Metanephros (tissue), 1 donor: ENCODE data around the gene C1orf50. TPM values are rescaled to one million over a fixed set of nuclear protein-coding genes. Genes with fewer than 3 reads are reported as not detected.

Experiments used
- total RNA-seq: library from RNA; depleted of rRNA; stranded (reverse); fragments of >200 nt; gene quantifications from one replicate; pipeline ENCODE4 v1.2.3, GENCODE V29; 2014

The C1orf50 gene
- 3.7 TPM for total RNA-seq

DNA sequence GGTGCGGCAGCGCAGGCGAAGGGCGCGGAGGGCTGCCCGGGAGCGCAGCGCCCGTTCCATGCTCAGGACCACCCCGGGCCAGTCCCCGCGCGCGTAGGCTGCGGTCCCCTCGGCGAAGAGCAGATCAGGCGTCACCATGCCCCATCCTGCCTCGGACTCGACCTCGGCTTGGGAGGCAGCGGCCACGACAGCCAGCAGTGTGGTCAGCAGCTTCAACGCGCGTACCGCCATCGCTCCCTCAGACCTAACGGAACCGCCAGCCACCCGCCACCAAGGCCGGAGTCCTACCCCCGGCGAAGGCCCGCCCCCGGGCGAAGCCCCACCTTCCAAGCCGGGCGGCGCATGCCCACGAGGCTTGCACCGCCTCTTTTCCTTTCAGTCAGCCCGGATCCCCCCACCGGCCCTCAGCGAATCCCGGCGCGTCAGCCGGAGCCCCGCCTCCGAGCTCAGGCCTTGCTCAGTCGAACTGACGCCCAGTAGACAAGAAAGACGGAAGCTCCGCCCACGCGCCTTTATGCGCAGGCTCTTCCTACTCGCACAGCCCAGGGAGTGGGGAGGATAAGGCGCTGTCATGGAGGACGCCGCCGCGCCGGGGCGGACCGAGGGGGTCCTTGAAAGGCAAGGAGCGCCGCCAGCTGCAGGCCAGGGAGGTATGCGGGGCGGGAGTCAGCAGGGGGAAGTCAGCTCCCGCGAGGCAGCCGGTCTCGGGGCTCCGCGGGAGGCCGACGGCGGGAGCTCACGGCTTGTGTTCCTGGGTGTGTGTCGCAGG is at the start of gene C1orf50, which contains the start of gene P3H1:
Gene C1orf50 (plus strand): TSS at position 509 of the 769 bp plus-strand sequence. CDS start 63 bp downstream, at position 572.
Gene P3H1 (minus strand): TSS at position 288 of the 769 bp plus-strand sequence. CDS start 57 bp downstream, at position 231.

DNA sequence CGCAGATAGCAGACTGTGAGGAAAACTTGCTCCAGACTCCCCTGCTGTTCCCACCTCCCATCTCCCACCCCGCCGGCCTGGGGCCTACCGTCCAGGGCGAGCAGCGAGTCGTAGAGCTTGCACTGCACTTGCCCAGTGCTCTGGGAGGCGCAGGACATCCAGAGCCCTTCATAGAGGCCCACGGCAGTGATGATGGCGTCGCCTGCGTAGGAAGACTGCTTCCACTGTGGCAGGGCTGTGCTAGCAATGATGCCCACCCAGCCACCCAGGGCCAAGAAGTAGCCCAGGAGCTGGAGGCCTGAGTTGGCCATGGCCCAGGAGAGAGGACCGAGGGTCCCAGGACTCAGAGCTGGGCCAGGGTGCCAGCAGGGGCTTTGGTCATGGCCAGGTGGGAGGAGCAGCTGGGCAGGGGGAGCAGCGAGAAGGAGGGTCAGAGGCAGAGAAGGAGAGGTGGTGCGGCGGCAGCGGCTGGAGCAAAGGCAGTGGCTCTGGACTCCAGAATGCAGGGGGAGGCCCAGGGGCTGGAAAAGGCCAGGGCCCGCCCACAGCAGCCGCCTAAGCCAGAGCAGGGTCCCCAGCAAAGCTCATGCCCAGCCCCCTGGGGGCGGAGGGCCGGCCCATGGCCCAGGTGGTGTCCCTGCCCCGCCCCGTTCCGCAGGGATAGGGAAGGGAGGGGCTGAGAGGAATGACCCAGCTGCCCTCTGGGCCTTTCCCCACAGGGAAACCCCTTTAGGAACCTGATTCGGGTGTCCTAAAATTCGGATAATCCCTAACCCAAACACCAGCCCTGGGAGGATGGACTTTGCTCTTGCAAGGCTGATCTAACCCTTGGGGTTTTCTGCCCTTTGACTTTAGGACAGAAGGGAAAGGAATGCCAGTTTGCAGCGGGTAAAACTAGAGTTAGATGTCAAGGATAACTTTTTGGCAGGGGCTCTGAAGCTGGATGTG is 27.0 kb upstream of the C1orf50 start, which contains the start of gene CLDN19:
Gene CLDN19 (minus strand): TSS at position 484 of the 948 bp plus-strand sequence. CDS start 173 bp downstream, at position 311.

DNA sequence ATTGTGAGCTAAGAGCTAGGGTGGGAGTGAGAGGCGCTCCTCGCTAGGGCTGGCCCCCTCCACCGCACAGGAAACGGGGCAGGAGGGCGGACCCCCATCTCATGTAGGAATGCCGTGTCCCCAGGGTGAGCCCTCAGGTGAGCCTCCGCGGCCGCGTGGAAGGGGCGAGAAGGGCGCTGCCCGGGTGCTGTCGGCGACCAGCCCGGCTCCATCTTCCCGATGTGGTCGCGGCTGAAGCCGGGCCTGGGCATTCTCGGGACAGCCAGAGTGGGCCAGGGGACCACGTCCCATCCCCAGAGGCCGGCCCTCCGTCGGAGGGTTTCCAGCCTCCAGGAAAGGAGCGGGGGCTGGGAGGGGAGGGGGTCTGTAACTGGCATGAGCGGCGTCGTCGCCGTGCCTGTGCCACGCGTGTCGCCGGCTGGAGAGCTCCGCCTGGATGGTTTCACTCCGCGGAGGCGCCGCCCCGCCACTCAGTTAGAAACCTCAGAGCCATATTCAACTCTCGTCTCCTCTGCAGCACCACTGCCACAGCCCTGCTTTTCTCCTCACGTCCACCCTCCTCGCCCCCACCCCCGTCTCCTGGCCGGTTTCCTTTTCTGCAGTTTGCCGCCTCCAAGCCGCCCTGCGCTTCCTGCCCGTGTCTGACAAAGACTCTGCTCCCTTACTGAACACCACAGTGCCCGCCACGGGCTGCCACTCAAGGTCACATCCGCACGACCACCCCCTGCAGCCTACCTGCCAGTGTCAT is 18.1 kb downstream of the C1orf50 start, which contains the start of gene TMEM269:
Gene TMEM269 (plus strand): TSS at position 46 of the 748 bp plus-strand sequence. CDS start 4,903 bp downstream, outside the sequence.

DNA sequence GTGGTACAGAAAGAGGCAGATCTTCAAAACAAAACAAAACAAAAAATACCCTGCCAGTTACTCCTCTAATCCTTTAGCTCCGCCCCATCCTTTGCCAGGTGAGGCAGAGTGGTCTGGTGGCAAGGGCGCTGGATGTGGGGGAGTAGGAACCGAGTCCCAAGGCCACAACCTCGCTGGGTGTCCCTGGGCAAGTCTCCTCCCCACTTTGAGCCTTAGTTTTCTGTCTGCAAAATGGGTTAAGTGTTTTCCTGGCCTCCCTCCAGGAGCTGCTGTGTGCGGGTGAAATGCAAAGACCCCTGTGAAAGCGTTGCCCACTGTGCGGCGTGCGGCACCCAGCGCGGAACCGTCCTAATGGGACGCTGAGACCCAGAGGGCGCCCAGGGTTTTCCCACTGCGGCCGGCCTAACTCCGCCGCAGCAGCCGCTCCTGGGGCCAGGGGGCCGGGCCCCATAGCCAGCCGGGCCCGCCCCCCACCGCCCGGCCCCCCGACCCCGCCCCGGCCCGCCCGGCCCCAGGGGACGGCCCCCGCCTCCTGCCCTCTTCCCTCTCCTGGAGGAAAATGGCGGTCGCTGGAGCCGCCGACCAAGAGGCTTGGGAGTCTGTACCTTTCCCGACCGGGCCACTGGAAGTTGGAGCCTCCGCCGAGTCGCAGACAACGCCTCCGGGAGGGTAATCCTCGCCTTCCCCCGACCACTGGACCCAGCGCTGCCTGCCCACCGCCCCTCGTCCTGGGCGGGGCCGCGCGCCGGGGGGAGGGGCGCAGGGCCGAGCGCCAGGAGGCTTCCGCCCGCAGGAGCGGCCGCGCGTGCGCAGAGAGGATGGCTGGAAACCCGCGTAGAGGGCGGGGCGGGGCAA is 49.8 kb downstream of the C1orf50 start, which contains the start of the genes ERMAP and SVBP:
Gene ERMAP (plus strand): TSS at position 538 of the 855 bp plus-strand sequence. CDS start 13,327 bp downstream, outside the sequence.
Gene SVBP (minus strand): TSS at position 813 of the 855 bp plus-strand sequence. CDS start 853 bp downstream, outside the sequence.

Other genes starting within 250 kb of the C1orf50 start
- gene PPIH, start 108.8 kb upstream of the C1orf50 start, total RNA-seq: 25.9 TPM
- 289 TPM for gene YBX1, start 84.8 kb upstream of the C1orf50 start, total RNA-seq
- 93.1 TPM for gene CLDN19, start 27.0 kb upstream of the C1orf50 start, total RNA-seq
- 49.4 TPM for gene P3H1, start 221 bp upstream of the C1orf50 start, total RNA-seq
- 0.47 TPM for gene TMEM269, start 17.7 kb downstream of the C1orf50 start, total RNA-seq
- 14.5 TPM for gene ERMAP, start 49.9 kb downstream of the C1orf50 start, total RNA-seq
- gene SVBP, start 50.1 kb downstream of the C1orf50 start, total RNA-seq: 19.0 TPM
- gene ZNF691, start 79.4 kb downstream of the C1orf50 start, total RNA-seq: 14.1 TPM
- 274 TPM for gene SLC2A1, start 191.6 kb downstream of the C1orf50 start, total RNA-seq